Stomach (tissue), 4 donors: ENCODE results near the gene LRRC4B.

Experiments used
- POLR2A ChIP-seq, 4 donors: fragments of 450-650 bp; IDR thresholded peaks; one replicate each; pipeline ENCODE4 v1.6.1; 2016; ENCODE audit warnings: antibody characterized with exemption in 4 of 4, control low read depth in 2 of 4, mild to moderate bottlenecking in 1 of 4, moderate library complexity in 1 of 4
- TF ChIP-seq, protein P1 (sequence below), 7 experiments: fragments of 450-650 bp in 4 of 7; fragments of 200-600 bp in 3 of 7; sonication (generic) in 3 of 7; IDR thresholded peaks; one replicate each; pipeline ENCODE4 v1.5.1; 2016 to 2019; ENCODE audit warnings: antibody characterized with exemption in 7 of 7, control low read depth in 2 of 7, mild to moderate bottlenecking in 1 of 7

- TF ChIP-seq, protein P1, sequence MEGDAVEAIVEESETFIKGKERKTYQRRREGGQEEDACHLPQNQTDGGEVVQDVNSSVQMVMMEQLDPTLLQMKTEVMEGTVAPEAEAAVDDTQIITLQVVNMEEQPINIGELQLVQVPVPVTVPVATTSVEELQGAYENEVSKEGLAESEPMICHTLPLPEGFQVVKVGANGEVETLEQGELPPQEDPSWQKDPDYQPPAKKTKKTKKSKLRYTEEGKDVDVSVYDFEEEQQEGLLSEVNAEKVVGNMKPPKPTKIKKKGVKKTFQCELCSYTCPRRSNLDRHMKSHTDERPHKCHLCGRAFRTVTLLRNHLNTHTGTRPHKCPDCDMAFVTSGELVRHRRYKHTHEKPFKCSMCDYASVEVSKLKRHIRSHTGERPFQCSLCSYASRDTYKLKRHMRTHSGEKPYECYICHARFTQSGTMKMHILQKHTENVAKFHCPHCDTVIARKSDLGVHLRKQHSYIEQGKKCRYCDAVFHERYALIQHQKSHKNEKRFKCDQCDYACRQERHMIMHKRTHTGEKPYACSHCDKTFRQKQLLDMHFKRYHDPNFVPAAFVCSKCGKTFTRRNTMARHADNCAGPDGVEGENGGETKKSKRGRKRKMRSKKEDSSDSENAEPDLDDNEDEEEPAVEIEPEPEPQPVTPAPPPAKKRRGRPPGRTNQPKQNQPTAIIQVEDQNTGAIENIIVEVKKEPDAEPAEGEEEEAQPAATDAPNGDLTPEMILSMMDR (IDR thresholded peaks at IDR 0.05): no peak
- TF ChIP-seq POLR2A (IDR thresholded peaks at IDR 0.05): no peak
Observed at GRCh38 chr19:50590191-50590590, 22.0 kb upstream of the LRRC4B start.
